SU-DHL-6 (cell line): Measurements from ENCODE around the gene RNU5D-1.

Source experiments
- H2AFZ ChIP-seq: fragments of 200-600 bp; sonication (generic); 2 replicates; pipeline ENCODE4 v1.6.1; 2014; ENCODE audit warnings: low read depth, mild to moderate bottlenecking, moderate library complexity, mixed read lengths, antibody characterized with exemption, low read length; ENCODE audit not compliant: severe bottlenecking
- H3F3A ChIP-seq: fragments of 200-600 bp; shearing (Covaris generic); 2 replicates; pipeline ENCODE4 v1.6.0; 2016; ENCODE audit warnings: antibody characterized with exemption, mild to moderate bottlenecking; ENCODE audit not compliant: insufficient read depth
- H3K27ac ChIP-seq: fragments of 200-600 bp; sonication (generic); 2 replicates; pipeline ENCODE4 v1.5.1; 2016; ENCODE audit warnings: low read depth, mild to moderate bottlenecking, low read length, moderate library complexity, mixed read lengths
- H3K27me3 ChIP-seq: fragments of 200-600 bp; sonication (generic), shearing (Covaris generic); 2 replicates; pipeline ENCODE4 v1.6.0; 2014; ENCODE audit warnings: mild to moderate bottlenecking, low read length
- H3K36me3 ChIP-seq: fragments of 200-600 bp; sonication (generic); 2 replicates; pipeline ENCODE4 v1.6.1; 2014; ENCODE audit warnings: mild to moderate bottlenecking, low read length, mixed read lengths
- H3K4me2 ChIP-seq: fragments of 300-600, 200-600 bp; shearing (Covaris generic), sonication (generic); 2 replicates; pipeline ENCODE4 v1.6.0; 2014; ENCODE audit warnings: low read length, low read depth, mild to moderate bottlenecking; ENCODE audit not compliant: poor library complexity, severe bottlenecking
- H3K4me3 ChIP-seq: fragments of 200-600 bp; sonication (generic); 2 replicates; pipeline ENCODE4 v1.5.1; 2014; ENCODE audit warnings: antibody characterized with exemption, low read length, mild to moderate bottlenecking, mixed read lengths; ENCODE audit not compliant: insufficient read depth, poor library complexity, severe bottlenecking
- H3K79me2 ChIP-seq: fragments of 200-600 bp; sonication (generic); 2 replicates; pipeline ENCODE4 v1.6.1; 2014; ENCODE audit warnings: mild to moderate bottlenecking, low read length, moderate library complexity; ENCODE audit not compliant: insufficient read depth
- H3K9ac ChIP-seq: fragments of 200-600 bp; sonication (generic); 2 replicates; pipeline ENCODE4 v1.7.0; 2014; ENCODE audit warnings: mild to moderate bottlenecking, low read length
- H3K9me2 ChIP-seq: fragments of 200-600 bp; sonication (generic); replicated peaks from 2 replicates; pipeline ENCODE4 v1.6.1; 2014; ENCODE audit warnings: low read length; ENCODE audit not compliant: insufficient read depth
- H3K9me3 ChIP-seq: fragments of 200-600 bp; sonication (generic); 2 replicates; pipeline ENCODE4 v1.6.1; 2014; ENCODE audit warnings: low read length, mixed read lengths; ENCODE audit not compliant: insufficient read depth
- H4K20me1 ChIP-seq: fragments of 200-600 bp; sonication (generic); 2 replicates; pipeline ENCODE4 v1.6.1; 2014; ENCODE audit warnings: low read depth, mild to moderate bottlenecking, antibody characterized with exemption, low read length, moderate library complexity, mixed read lengths
- EZH2phosphoT487 ChIP-seq: fragments of 200-600 bp; sonication (generic), shearing (Covaris generic); conservative IDR thresholded peaks from 2 replicates; pipeline ENCODE4 v1.6.1; 2018; ENCODE audit warnings: mild to moderate bottlenecking, antibody characterized with exemption, low read length, moderate library complexity, mixed read lengths
- TF ChIP-seq, protein P1 (sequence below): fragments of 200-600 bp; sonication (generic); IDR thresholded peaks from one replicate; pipeline ENCODE4 v1.5.1; 2017; ENCODE audit warnings: antibody characterized with exemption, mild to moderate bottlenecking, low read length, moderate library complexity; ENCODE audit not compliant: insufficient read depth, poor library complexity, severe bottlenecking

RNU5D-1 gene

DNA sequence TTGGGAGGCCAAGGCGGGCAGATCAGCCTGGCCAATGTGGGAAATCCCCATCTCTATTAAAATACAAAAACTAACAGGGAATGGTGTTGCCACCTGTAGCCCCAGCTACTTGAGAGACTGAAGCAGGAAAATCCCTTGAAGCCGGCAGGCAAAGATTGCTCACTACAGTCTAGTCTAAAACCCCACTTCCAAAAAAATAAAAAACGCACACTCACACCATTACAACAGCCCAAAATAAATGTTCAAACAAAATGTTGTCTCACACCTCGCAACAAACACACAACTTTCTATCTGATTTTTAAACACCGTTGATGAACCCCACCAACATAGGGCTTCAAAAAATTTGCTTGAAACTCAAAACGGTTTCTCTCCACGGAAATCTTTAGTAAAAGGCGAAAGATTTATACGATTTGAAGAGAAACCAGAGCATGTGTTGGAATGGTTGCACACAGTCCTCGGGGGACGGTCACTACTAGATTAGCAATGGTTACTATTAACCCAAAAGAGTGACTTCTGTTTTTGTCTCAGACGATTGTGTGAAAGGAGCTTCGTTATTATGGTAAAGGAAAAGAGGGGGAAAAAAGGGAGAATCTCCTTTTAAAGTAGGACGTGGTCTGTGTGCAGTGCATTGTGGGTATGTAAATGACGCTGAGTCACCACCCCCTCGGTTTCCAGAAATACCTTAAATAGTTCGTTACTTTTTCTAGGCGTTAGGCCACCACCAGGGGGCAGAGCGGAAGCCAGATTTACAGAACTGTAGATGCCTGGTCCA, at the start of gene RNU5D-1:
TSS of gene RNU5D-1 (minus strand) at position 430 of the 772 bp plus-strand sequence.
- no peaks in the 10 kb centered on the region for H3K79me2 ChIP-seq
- H3F3A ChIP-seq = peaks cover 27% of the 10 kb centered on the region
- no peaks in the 10 kb centered on the region for H3K9me3 ChIP-seq
- peak within 1 kb of the TSS; percentile 60 for H3K9ac ChIP-seq
- no peaks in the 10 kb centered on the region for H3K9me2 ChIP-seq
- peak within 1 kb of the TSS; percentile 100 for H3K27ac ChIP-seq
- peak within 1 kb of the TSS; percentile 44 for H3K4me3 ChIP-seq
- no peaks in the 10 kb centered on the region for H3K36me3 ChIP-seq
- peak within 1 kb of the TSS; percentile 90 for H3K4me2 ChIP-seq
- TF ChIP-seq EZH2phosphoT487 = no peak
- TF ChIP-seq, protein P1, sequence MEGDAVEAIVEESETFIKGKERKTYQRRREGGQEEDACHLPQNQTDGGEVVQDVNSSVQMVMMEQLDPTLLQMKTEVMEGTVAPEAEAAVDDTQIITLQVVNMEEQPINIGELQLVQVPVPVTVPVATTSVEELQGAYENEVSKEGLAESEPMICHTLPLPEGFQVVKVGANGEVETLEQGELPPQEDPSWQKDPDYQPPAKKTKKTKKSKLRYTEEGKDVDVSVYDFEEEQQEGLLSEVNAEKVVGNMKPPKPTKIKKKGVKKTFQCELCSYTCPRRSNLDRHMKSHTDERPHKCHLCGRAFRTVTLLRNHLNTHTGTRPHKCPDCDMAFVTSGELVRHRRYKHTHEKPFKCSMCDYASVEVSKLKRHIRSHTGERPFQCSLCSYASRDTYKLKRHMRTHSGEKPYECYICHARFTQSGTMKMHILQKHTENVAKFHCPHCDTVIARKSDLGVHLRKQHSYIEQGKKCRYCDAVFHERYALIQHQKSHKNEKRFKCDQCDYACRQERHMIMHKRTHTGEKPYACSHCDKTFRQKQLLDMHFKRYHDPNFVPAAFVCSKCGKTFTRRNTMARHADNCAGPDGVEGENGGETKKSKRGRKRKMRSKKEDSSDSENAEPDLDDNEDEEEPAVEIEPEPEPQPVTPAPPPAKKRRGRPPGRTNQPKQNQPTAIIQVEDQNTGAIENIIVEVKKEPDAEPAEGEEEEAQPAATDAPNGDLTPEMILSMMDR = peak; percentile 90
- H2AFZ ChIP-seq = peak within 1 kb of the TSS; percentile 84
- no peaks in the 10 kb centered on the region for H3K27me3 ChIP-seq
- H4K20me1 ChIP-seq = no peaks in the 10 kb centered on the region

DNA sequence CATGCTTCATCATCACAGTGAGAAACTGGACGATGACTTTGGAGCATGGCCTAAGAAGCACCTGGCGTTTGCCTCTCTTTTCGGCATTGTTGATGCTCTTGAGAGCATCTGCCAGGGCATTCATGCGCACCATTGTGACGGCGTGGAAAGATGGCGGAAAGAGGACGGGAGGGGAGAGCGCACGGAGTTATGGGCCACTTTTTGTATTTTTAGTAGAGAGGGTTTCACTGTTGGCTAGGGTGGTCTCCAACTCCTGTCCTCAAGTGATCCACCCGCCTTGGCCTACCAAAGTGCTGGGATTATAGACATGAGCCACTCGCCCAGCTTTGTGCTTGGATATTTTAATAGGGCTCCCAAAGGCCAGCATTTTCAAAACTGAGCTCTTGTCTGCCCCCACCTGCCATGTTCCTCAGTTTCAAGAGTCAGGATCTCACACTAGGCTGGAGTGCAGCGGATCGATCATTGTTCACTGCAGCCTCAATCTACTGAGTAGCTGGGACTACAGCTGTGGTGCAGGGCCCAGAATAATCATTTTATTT, 49.7 kb upstream of the RNU5D-1 start:
- peaks cover 31% of the 10 kb centered on the region for H3K79me2 ChIP-seq
- peaks cover 21% of the 10 kb centered on the region; the same call in 1 of the 2 replicates for H4K20me1 ChIP-seq
- peaks cover 67% of the 10 kb centered on the region for H3F3A ChIP-seq
- no peak overlapping the region for H3K4me2 ChIP-seq
- H3K9me2 ChIP-seq = no peaks in the 10 kb centered on the region
- no peaks in the 10 kb centered on the region for H3K27me3 ChIP-seq
- no peak overlapping the region for H3K9ac ChIP-seq
- H3K36me3 ChIP-seq = peaks cover 34% of the 10 kb centered on the region
- H3K9me3 ChIP-seq = no peaks in the 10 kb centered on the region
- H2AFZ ChIP-seq = no peak overlapping the region
- no peak overlapping the region for H3K27ac ChIP-seq
- no peak overlapping the region for H3K4me3 ChIP-seq
- no peak for TF ChIP-seq EZH2phosphoT487
- TF ChIP-seq, protein P1 = no peak

DNA sequence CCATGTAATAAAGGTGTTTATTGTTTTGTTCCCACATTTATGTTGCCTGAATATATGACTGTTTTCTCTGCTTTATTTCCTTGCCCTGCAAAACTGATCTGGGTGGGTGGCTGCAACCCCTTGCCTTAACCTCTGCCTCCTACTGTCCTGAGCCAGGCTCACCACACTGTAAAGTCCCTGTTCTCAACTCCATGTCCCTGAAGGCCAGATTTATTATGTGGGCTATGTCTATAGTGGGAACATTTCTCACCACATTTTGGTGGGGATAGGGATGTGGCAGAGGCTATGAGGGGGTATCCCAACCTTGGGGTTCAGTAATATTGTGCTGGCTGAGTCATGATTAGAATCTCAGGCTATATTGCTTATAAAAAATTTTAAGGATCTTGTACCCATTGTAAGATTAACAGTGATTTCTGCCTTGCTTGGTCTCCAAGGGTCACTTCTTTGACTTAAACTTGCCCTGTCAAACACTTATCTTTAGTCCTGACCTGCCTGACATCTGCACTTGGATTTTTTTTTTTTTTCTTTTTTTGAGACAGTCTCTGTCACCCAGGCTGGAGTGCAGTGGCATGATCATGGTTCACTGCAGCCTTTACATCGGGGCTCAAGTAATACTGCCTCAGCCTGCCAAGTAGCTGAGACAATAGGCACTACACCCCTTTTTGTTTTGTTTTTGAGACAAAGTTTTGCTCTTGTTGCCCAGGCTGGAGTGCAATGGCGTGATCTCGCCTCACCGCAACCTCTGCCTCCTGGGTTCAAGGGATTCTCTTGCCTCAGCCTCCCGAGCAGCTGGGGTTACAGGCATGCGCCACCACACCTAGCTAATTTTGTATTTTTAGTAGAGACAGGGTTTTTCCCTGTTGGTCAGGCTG, 48.0 kb upstream of the RNU5D-1 start:
- Histone ChIP-seq H3K4me2 (no peak overlapping the region), H3K79me2 (peaks cover 43% of the 10 kb centered on the region), H4K20me1 (peaks cover 21% of the 10 kb centered on the region; the same call in 1 of the 2 replicates), H3K9me3 (no peaks in the 10 kb centered on the region), H3K9ac (no peak overlapping the region), H3F3A (peaks cover 64% of the 10 kb centered on the region), H3K27me3 (no peaks in the 10 kb centered on the region), H3K27ac (no peak overlapping the region), H3K9me2 (no peaks in the 10 kb centered on the region), H2AFZ (no peak overlapping the region), H3K36me3 (peaks cover 34% of the 10 kb centered on the region), H3K4me3 (no peak overlapping the region)
- TF ChIP-seq, protein P1 = no peak
- no peak for TF ChIP-seq EZH2phosphoT487
